Keratinocyte (primary cell): ENCODE measurements around the gene AGTPBP1.

Experiments
- CTCF ChIP-seq, 3 experiments: IDR thresholded peaks in 1 of 3; conservative IDR thresholded peaks in 1 of 3; optimal IDR thresholded peaks in 1 of 3; 2 replicates in 2 of 3; 3 replicates in 1 of 3; pipeline versions ENCODE3 to v1.5.1; 2011; ENCODE audit warnings: low read length in 3 of 3, mild to moderate bottlenecking in 3 of 3, moderate library complexity in 2 of 3, control low read depth in 1 of 3, inconsistent platforms in 1 of 3; ENCODE audit not compliant: insufficient read depth in 2 of 3; ENCODE audit errors: extremely low read depth in 1 of 3
- EZH2 ChIP-seq: IDR thresholded peaks from one replicate; pipeline ENCODE4 v1.6.1; 2012; ENCODE audit warnings: inconsistent platforms, mild to moderate bottlenecking, low read length, moderate library complexity

- TF ChIP-seq CTCF (optimal IDR thresholded peaks at IDR 0.05 in 1 of 3, IDR thresholded peaks at IDR 0.05 in 1 of 3, conservative IDR thresholded peaks at IDR 0.05 in 1 of 3; ENCODE audit: extremely low read depth in 1 of 3, insufficient read depth in 2 of 3, low read length in 3 of 3) (no peak), EZH2 (no peak)
Measured at GRCh38 chr9:85630676-85631075, 111.1 kb downstream of the AGTPBP1 start.
